GM19324 (cell line): ENCODE results near the gene ANTXRL.
"Not testable (repeated sequence)": the region's sequence is repeated elsewhere in the genome, so short reads cannot be mapped to it uniquely, and the experiment has no call there.

Source experiments
- ATAC-seq: cut with Tn5 transposase; IDR thresholded peaks from one replicate; pipeline ENCODE4 v1.9.1; 2021; ENCODE audit warnings: mild to moderate bottlenecking, moderate library complexity; ENCODE audit not compliant: unreplicated experiment, low FRiP score

The ANTXRL gene

GRCh38 chr10:46292573-46293023, 5.8 kb downstream of the ANTXRL start:
- no peak for ATAC-seq

- no peak for ATAC-seq
These were observed 6.4 kb downstream of the ANTXRL start for GRCh38 chr10:46293228-46293627.

- ATAC-seq, result no peak
These were observed 7.2 kb downstream of the ANTXRL start for GRCh38 chr10:46293832-46294640.

- no peak for ATAC-seq
These were observed 7.9 kb downstream of the ANTXRL start for GRCh38 chr10:46294641-46295220.

- not testable (repeated sequence) for ATAC-seq
These were observed 8.7 kb downstream of the ANTXRL start for GRCh38 chr10:46295350-46296010.

- not testable (repeated sequence) for ATAC-seq
These were observed 9.3 kb downstream of the ANTXRL start for GRCh38 chr10:46296086-46296485.

- no peak for ATAC-seq
These were observed 9.9 kb downstream of the ANTXRL start for GRCh38 chr10:46296641-46297141.

- ATAC-seq, result no peak
These were observed 10.8 kb downstream of the ANTXRL start for GRCh38 chr10:46297406-46298204.

- no peak for ATAC-seq
These were observed 11.9 kb downstream of the ANTXRL start for GRCh38 chr10:46298477-46299285.

- ATAC-seq, result no peak
These were observed 12.4 kb downstream of the ANTXRL start for GRCh38 chr10:46299286-46299535.

- ATAC-seq, result no peak
These were observed 13.0 kb downstream of the ANTXRL start for GRCh38 chr10:46299536-46300369.

- not testable (repeated sequence) for ATAC-seq
These were observed 13.5 kb downstream of the ANTXRL start for GRCh38 chr10:46300370-46300711.

- ATAC-seq, result no peak
These were observed 14.4 kb downstream of the ANTXRL start for GRCh38 chr10:46301056-46301645.

- no peak for ATAC-seq
These were observed 15.1 kb downstream of the ANTXRL start for GRCh38 chr10:46301721-46302479.

GRCh38 chr10:46302765-46303352, 16.1 kb downstream of the ANTXRL start:
- not testable (repeated sequence) for ATAC-seq

- ATAC-seq, result no peak
These were observed 17.3 kb downstream of the ANTXRL start for GRCh38 chr10:46304062-46304461.

GRCh38 chr10:46304671-46305070, 17.9 kb downstream of the ANTXRL start:
- ATAC-seq, result not testable (repeated sequence)
